SK-N-SH treated with all-trans-retinoic acid at 6 μM for 48 hours (cell line): ENCODE results near the gene ANKRD33B.

Experiments used
- ATAC-seq: fragments of 200-7000 bp; cut with Tn5 transposase; 3 replicates; pipeline ENCODE4 v1.9.1; 2020; ENCODE audit warnings: mild to moderate bottlenecking, moderate library complexity
- ARNTL ChIP-seq: fragments of 450-650 bp; formaldehyde crosslinking; IDR thresholded peaks from 2 replicates; pipeline ENCODE4 v1.5.0; 2020; ENCODE audit warnings: low read depth, mild to moderate bottlenecking, moderate library complexity, borderline replicate concordance
- CREB5 ChIP-seq: fragments of 250-450 bp; sonication (Bioruptor Pico); IDR thresholded peaks from 2 replicates; pipeline ENCODE4 v1.5.1; 2020; ENCODE audit warnings: low read depth, mild to moderate bottlenecking, moderate library complexity
- CSRNP3 ChIP-seq: fragments of 250-450 bp; sonication (Bioruptor Pico); IDR thresholded peaks from 2 replicates; pipeline ENCODE4 v1.5.1; 2021; ENCODE audit warnings: mild to moderate bottlenecking, moderate library complexity
- ESRRG ChIP-seq: fragments of 250-450 bp; sonication (Bioruptor Pico); IDR thresholded peaks from 2 replicates; pipeline ENCODE4 v1.6.1; 2021; ENCODE audit warnings: mild to moderate bottlenecking
- GLIS3 ChIP-seq: fragments of 250-450 bp; sonication (Bioruptor Pico); IDR thresholded peaks from 2 replicates; pipeline ENCODE4 v1.5.0; 2020; ENCODE audit warnings: mild to moderate bottlenecking, moderate library complexity
- ISL1 ChIP-seq: fragments of 250-450 bp; sonication (Bioruptor Pico); IDR thresholded peaks from 2 replicates; pipeline ENCODE4 v2.1.2; 2022; ENCODE audit warnings: mild to moderate bottlenecking, moderate library complexity
- OSR1 ChIP-seq: fragments of 250-450 bp; sonication (Bioruptor Pico); IDR thresholded peaks from 2 replicates; pipeline ENCODE4 v1.8.0; 2022; ENCODE audit warnings: moderate library complexity, mild to moderate bottlenecking, inconsistent platforms
- PATZ1 ChIP-seq: fragments of 250-450 bp; sonication (Bioruptor Pico); IDR thresholded peaks from 2 replicates; pipeline ENCODE4 v1.8.0; 2020; ENCODE audit warnings: mild to moderate bottlenecking, moderate library complexity, borderline replicate concordance
- POU6F1 ChIP-seq: fragments of 250-450 bp; sonication (Bioruptor Pico); IDR thresholded peaks from 2 replicates; pipeline ENCODE4 v1.8.0; 2021; ENCODE audit warnings: low read depth, mild to moderate bottlenecking, moderate library complexity, borderline replicate concordance
- PPARA ChIP-seq: fragments of 250-450 bp; sonication (Bioruptor Pico); IDR thresholded peaks from 2 replicates; pipeline ENCODE4 v1.5.0; 2020; ENCODE audit warnings: mild to moderate bottlenecking, borderline replicate concordance
- RARB ChIP-seq: fragments of 250-450 bp; sonication (Bioruptor Pico); IDR thresholded peaks from 2 replicates; pipeline ENCODE4 v1.8.0; 2021; ENCODE audit warnings: mild to moderate bottlenecking, moderate library complexity
- SNAI2 ChIP-seq: fragments of 250-450 bp; sonication (Bioruptor Pico); IDR thresholded peaks from 2 replicates; pipeline ENCODE4 v1.5.0; 2020; ENCODE audit warnings: mild to moderate bottlenecking, moderate library complexity
- TOX ChIP-seq: fragments of 250-450 bp; sonication (Bioruptor Pico); IDR thresholded peaks from 2 replicates; pipeline ENCODE4 v1.8.0; 2021; ENCODE audit warnings: mild to moderate bottlenecking, moderate library complexity, borderline replicate concordance
- TSHZ2 ChIP-seq: fragments of 250-450 bp; sonication (Bioruptor Pico); IDR thresholded peaks from 2 replicates; pipeline ENCODE4 v1.5.0; 2020; ENCODE audit warnings: mild to moderate bottlenecking, moderate library complexity
- ZC3H10 ChIP-seq: fragments of 250-450 bp; sonication (Bioruptor Pico); IDR thresholded peaks from 2 replicates; pipeline ENCODE4 v1.5.1; 2021; ENCODE audit warnings: mild to moderate bottlenecking, moderate library complexity
- ZFP3 ChIP-seq: fragments of 250-450 bp; sonication (Bioruptor Pico); IDR thresholded peaks from 2 replicates; pipeline ENCODE4 v1.5.0; 2020; ENCODE audit warnings: mild to moderate bottlenecking, moderate library complexity
- ZFP30 ChIP-seq: fragments of 450-650 bp; formaldehyde crosslinking; IDR thresholded peaks from 2 replicates; pipeline ENCODE4 v1.5.0; 2022; ENCODE audit warnings: mild to moderate bottlenecking, moderate library complexity
- ZNF565 ChIP-seq: fragments of 450-650 bp; formaldehyde crosslinking; conservative IDR thresholded peaks from 2 replicates; pipeline ENCODE4 v1.5.0; 2020; ENCODE audit warnings: low read depth, mild to moderate bottlenecking, moderate library complexity
- ZNF8 ChIP-seq: fragments of 450-650 bp; formaldehyde crosslinking; IDR thresholded peaks from 2 replicates; pipeline ENCODE4 v1.5.0; 2020; ENCODE audit warnings: mild to moderate bottlenecking, moderate library complexity

ANKRD33B gene

GRCh38 chr5:10658265-10658664, 94.4 kb downstream of the ANKRD33B start:
- TF ChIP-seq ZFP30 (CRISPR knock-in tag) (no peak), ESRRG (CRISPR knock-in tag) (no peak), ZNF8 (CRISPR knock-in tag) (no peak), ZFP3 (CRISPR knock-in tag) (no peak), POU6F1 (no peak), CREB5 (no peak), TSHZ2 (CRISPR knock-in tag) (no peak), ZNF565 (CRISPR knock-in tag) (no peak), ZC3H10 (no peak)
- ATAC-seq: no peak

- ATAC-seq: no peak
- TF ChIP-seq SNAI2 (CRISPR knock-in tag): no peak
- no peak for TF ChIP-seq PPARA
- no peak for TF ChIP-seq ESRRG (CRISPR knock-in tag)
- no peak for TF ChIP-seq ZFP3 (CRISPR knock-in tag)
- no peak for TF ChIP-seq ZNF565 (CRISPR knock-in tag)
- no peak for TF ChIP-seq RARB (CRISPR knock-in tag)
- TF ChIP-seq GLIS3: no peak
- TF ChIP-seq TOX: no peak
- TF ChIP-seq CREB5: no peak
- TF ChIP-seq ARNTL (CRISPR knock-in tag): no peak
- TF ChIP-seq, all 23 proteins: peak for 0
These were observed 96.3 kb downstream of the ANKRD33B start for GRCh38 chr5:10660135-10660534.

GRCh38 chr5:10660720-10661387, 97.0 kb downstream of the ANKRD33B start:
- no peak for TF ChIP-seq POU6F1
- ATAC-seq: no peak

- ATAC-seq: no peak
- TF ChIP-seq CREB5 (no peak), ZFP3 (CRISPR knock-in tag) (no peak), ISL1 (CRISPR knock-in tag) (no peak), TOX (no peak), SNAI2 (CRISPR knock-in tag) (no peak), POU6F1 (no peak), ZNF565 (CRISPR knock-in tag) (no peak), ZNF8 (CRISPR knock-in tag) (no peak), OSR1 (no peak), ZFP30 (CRISPR knock-in tag) (no peak), ZC3H10 (no peak), CSRNP3 (CRISPR knock-in tag) (no peak), PATZ1 (no peak), GLIS3 (no peak), ESRRG (CRISPR knock-in tag) (no peak)
These were observed 97.5 kb downstream of the ANKRD33B start for GRCh38 chr5:10661401-10661800.
